ENCODE measurements around the gene MEIOSIN.

Gene MEIOSIN

GRCh38 chr19:45770192-45771101 lies 37.2 kb downstream of the MEIOSIN start (continued):
- TF ChIP-seq ZBTB48 (tag by site-specific recombination; IDR thresholded peaks at IDR 0.05) (peak; percentile 87), ZNF843 (tag by site-specific recombination; IDR thresholded peaks at IDR 0.05) (peak; percentile 39; the same call in 1 of the 2 replicates), ZFHX2 (tag by site-specific recombination; conservative IDR thresholded peaks at IDR 0.05) (peak; percentile 99), OSR2 (tag by site-specific recombination; IDR thresholded peaks at IDR 0.05) (peak; percentile 32; the same call in 1 of the 2 replicates), YY2 (tag by site-specific recombination; IDR thresholded peaks at IDR 0.05) (no peak), KLF7 (tag by site-specific recombination; IDR thresholded peaks at IDR 0.05; ENCODE audit: borderline replicate concordance) (no peak; the same call in 1 of the 2 replicates), ZNF501 (tag by site-specific recombination; IDR thresholded peaks at IDR 0.05) (no peak; the same call in none of the 2 replicates), ZNF623 (tag by site-specific recombination; IDR thresholded peaks at IDR 0.05) (no peak), ZNF561 (tag by site-specific recombination; IDR thresholded peaks at IDR 0.05; ENCODE audit: borderline replicate concordance) (peak; percentile 14; the same call in 1 of the 2 replicates), CTCF (tag by site-specific recombination; IDR thresholded peaks at IDR 0.05) (peak; percentile 97), SP3 (tag by site-specific recombination; IDR thresholded peaks at IDR 0.05) (peak; percentile 97), KLF8 (tag by site-specific recombination; IDR thresholded peaks at IDR 0.05) (peak; percentile 99), KLF10 (tag by site-specific recombination; IDR thresholded peaks at IDR 0.05) (peak; percentile 99), ZNF341 (tag by site-specific recombination; IDR thresholded peaks at IDR 0.05; ENCODE audit: low read depth) (peak; percentile 95), ZNF404 (tag by site-specific recombination; IDR thresholded peaks at IDR 0.05) (no peak), ZNF114 (tag by site-specific recombination; IDR thresholded peaks at IDR 0.05) (no peak), ZEB2 (tag by site-specific recombination; IDR thresholded peaks at IDR 0.05) (peak; percentile 65; the same call in 1 of the 2 replicates), SALL2 (tag by site-specific recombination; IDR thresholded peaks at IDR 0.05; ENCODE audit: borderline replicate concordance) (no peak), ZNF23 (tag by site-specific recombination; IDR thresholded peaks at IDR 0.05; ENCODE audit: borderline replicate concordance) (no peak), ZBTB26 (tag by site-specific recombination; optimal IDR thresholded peaks at IDR 0.05) (peak; percentile 74), ZBTB8A (tag by site-specific recombination; IDR thresholded peaks at IDR 0.05) (peak; percentile 85), ZNF626 (tag by site-specific recombination; IDR thresholded peaks at IDR 0.05) (no peak), ZSCAN16 (tag by site-specific recombination; IDR thresholded peaks at IDR 0.05) (no peak), ZNF394 (tag by site-specific recombination; IDR thresholded peaks at IDR 0.05; ENCODE audit: borderline replicate concordance) (no peak), RBAK (tag by site-specific recombination; IDR thresholded peaks at IDR 0.05) (no peak), ZNF423 (tag by site-specific recombination; IDR thresholded peaks at IDR 0.05) (no peak), ZNF138 (tag by site-specific recombination; IDR thresholded peaks at IDR 0.05; ENCODE audit: borderline replicate concordance) (no peak), ZBTB17 (tag by site-specific recombination; IDR thresholded peaks at IDR 0.05) (peak; percentile 70; the same call in 1 of the 2 replicates), ZNF214 (tag by site-specific recombination; IDR thresholded peaks at IDR 0.05; ENCODE audit: borderline replicate concordance) (no peak), EGR2 (tag by site-specific recombination; IDR thresholded peaks at IDR 0.05; ENCODE audit: low read depth) (peak; percentile 97), ZNF701 (tag by site-specific recombination; IDR thresholded peaks at IDR 0.05) (no peak), KLF1 (tag by site-specific recombination; IDR thresholded peaks at IDR 0.05) (peak; percentile 97)
- TF ChIP-seq, protein P1, sequence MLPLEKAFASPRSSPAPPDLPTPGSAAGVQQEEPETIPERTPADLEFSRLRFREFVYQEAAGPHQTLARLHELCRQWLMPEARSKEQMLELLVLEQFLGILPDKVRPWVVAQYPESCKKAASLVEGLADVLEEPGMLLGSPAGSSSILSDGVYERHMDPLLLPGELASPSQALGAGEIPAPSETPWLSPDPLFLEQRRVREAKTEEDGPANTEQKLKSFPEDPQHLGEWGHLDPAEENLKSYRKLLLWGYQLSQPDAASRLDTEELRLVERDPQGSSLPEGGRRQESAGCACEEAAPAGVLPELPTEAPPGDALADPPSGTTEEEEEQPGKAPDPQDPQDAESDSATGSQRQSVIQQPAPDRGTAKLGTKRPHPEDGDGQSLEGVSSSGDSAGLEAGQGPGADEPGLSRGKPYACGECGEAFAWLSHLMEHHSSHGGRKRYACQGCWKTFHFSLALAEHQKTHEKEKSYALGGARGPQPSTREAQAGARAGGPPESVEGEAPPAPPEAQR (tag by site-specific recombination; IDR thresholded peaks at IDR 0.05) = no peak
- TF ChIP-seq, protein P2, sequence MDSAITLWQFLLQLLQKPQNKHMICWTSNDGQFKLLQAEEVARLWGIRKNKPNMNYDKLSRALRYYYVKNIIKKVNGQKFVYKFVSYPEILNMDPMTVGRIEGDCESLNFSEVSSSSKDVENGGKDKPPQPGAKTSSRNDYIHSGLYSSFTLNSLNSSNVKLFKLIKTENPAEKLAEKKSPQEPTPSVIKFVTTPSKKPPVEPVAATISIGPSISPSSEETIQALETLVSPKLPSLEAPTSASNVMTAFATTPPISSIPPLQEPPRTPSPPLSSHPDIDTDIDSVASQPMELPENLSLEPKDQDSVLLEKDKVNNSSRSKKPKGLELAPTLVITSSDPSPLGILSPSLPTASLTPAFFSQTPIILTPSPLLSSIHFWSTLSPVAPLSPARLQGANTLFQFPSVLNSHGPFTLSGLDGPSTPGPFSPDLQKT (IDR thresholded peaks at IDR 0.05; ENCODE audit: borderline replicate concordance, low read depth, low read length) = no peak
- TF ChIP-seq, protein P3, sequence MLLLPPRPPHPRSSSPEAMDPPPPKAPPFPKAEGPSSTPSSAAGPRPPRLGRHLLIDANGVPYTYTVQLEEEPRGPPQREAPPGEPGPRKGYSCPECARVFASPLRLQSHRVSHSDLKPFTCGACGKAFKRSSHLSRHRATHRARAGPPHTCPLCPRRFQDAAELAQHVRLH (tag by site-specific recombination; IDR thresholded peaks at IDR 0.05) = no peak; the same call in 1 of the 2 replicates
